GM10847 (cell line): Measurements from ENCODE around the gene TMEM165.

Experiments
- POLR2A ChIP-seq: IDR thresholded peaks from 2 replicates; pipeline ENCODE4 v1.6.1; 2011; ENCODE audit not compliant: insufficient read length; ENCODE audit errors: extremely low read depth

Gene TMEM165

GRCh38 chr4:55466001-55466400 lies 70.2 kb downstream of the TMEM165 start:
- TF ChIP-seq POLR2A, result no peak

GRCh38 chr4:55468724-55469123 lies 73.0 kb downstream of the TMEM165 start:
- TF ChIP-seq POLR2A, result no peak

DNA sequence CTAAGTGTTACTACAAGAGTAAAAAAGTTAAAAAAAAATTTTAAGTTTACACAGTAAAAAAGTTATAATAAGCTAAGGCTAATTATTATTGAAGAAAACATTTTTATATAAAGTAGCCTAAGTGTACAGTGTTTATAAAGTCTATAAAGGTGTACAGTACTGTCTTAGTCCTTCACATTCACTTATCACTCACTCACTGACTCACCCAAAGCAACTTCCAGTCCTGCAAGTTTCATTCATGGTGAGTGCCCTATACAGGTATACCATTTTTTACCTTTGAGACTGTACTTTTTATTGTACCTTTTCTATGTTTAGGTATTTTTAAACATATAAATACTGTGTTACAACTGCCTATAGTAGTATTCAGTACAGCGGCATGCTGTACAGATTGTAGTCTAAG lies 74.2 kb downstream of the TMEM165 start:
- no peak for TF ChIP-seq POLR2A
